ENCODE results near the gene CDK13. TPM values are rescaled to one million over a fixed set of nuclear protein-coding genes. Genes with fewer than 3 reads are reported as not detected.

The CDK13 gene
- total RNA-seq, 1 donor from 2014 or later = 83.6 TPM

DNA sequence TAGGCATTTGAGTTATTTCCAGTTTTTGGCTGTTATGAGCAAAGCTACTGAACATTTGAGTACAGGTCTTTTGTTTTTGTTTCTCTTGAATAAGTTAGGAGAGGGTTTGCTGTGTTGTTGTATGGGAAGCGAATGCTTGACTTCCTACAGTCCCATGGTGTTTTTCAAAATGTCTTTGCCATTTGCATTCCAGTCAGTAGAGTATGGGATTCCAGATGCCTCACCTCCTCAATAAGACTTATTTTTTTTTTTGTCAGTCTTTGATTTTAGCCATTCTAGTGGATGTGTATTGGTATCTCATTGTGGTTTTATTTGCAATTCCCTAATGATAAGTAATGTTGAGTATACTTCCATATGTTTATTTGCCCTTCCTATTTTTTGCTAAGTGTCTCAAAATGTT, 19.4 kb downstream of the CDK13 start:
- ATAC-seq (ENCODE audit: low read depth) = no peak
- Mint-ChIP-seq H3K4me3 (peak overlapping the region; percentile 2), H3K4me1 (peaks cover 98% of the 10 kb centered on the region), H3K36me3 (ENCODE audit: low read depth) (peaks cover 7% of the 10 kb centered on the region), H3K27ac (peak overlapping the region; percentile 60), H3K9me3 (no peaks in the 10 kb centered on the region), H3K27me3 (no peaks in the 10 kb centered on the region)
- CTCF ChIA-PET = no interaction called here
- POLR2A ChIA-PET = interaction anchor here (1.0 to 2.1 kb wide), 2 partner anchors 19 to 21 kb away, joined by 3 to 6 read pairs; partner anchors contain the start of gene CDK13
- intact Hi-C loops (cut with micrococcal nuclease) = loop anchor here (1.0 kb wide), 1 partner anchor 11 kb away; no protein-coding TSS in a partner anchor
- DNase-seq = no peak
- TF ChIP-seq CTCF (IDR thresholded peaks at IDR 0.05) = no peak

DNA sequence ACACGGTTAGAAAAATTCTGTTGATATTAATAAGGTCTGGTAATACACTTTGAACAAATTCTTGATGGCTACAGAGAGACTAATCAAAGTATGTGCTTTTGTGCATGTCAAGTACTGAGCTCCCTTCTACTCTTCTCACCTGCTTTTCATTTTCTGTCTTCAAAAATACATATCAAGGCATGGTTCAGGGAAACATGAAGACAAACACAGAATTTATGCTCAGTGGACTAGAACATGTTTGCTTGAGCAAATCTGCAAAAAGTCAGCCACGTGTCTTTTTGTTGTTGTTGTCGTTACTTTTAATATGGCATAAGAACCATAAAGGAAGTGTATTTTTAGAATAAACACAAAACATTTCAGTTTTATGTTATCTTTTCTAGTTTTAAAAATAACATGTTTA, 21.9 kb downstream of the CDK13 start:
- H3K9me3 Mint-ChIP-seq = no peaks in the 10 kb centered on the region
- intact Hi-C loops (cut with micrococcal nuclease) = no loop called here
- no peaks in the 10 kb centered on the region for H3K27me3 Mint-ChIP-seq
- peaks cover 4% of the 10 kb centered on the region for H3K36me3 Mint-ChIP-seq (ENCODE audit: low read depth)
- ATAC-seq (ENCODE audit: low read depth) (peak; percentile 31), DNase-seq (no peak)
- no peak for TF ChIP-seq CTCF (IDR thresholded peaks at IDR 0.05)
- peak overlapping the region; percentile 75 for H3K27ac Mint-ChIP-seq
- POLR2A ChIA-PET = interaction anchor here (0.6 to 1.3 kb wide), 3 partner anchors 14 to 23 kb away, joined by 3 to 4 read pairs (median 3); no protein-coding TSS in a partner anchor
- H3K4me3 Mint-ChIP-seq = peak overlapping the region; percentile 21
- CTCF ChIA-PET = no interaction called here
- peaks cover 78% of the 10 kb centered on the region for H3K4me1 Mint-ChIP-seq

DNA sequence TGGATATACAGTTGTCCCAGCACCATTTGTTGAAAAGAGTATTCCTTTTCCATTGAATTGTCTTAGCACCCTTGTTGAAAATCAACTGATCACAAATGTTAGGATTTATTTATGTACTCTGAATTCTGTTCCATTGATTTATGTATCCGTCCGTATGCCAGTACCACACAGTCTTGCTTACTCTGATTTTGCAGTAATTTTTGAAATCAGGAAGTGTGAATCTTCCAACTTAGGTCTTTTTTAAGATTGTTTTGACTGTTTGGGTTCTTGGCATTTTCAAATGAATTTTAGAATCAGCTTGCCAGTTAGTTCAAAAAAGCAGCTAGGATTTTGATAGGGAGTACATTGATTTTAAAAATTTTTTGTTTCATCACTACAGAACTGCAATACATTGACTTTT, 23.7 kb downstream of the CDK13 start:
- intact Hi-C loops (cut with micrococcal nuclease) = no loop called here
- Mint-ChIP-seq H3K4me1 (peaks cover 59% of the 10 kb centered on the region), H3K27ac (peak overlapping the region; percentile 68), H3K36me3 (ENCODE audit: low read depth) (no peaks in the 10 kb centered on the region), H3K9me3 (no peaks in the 10 kb centered on the region), H3K27me3 (no peaks in the 10 kb centered on the region), H3K4me3 (peak overlapping the region; percentile 56)
- DNase-seq (no peak), ATAC-seq (ENCODE audit: low read depth) (no peak)
- POLR2A ChIA-PET = no interaction called here
- CTCF ChIA-PET = no interaction called here
- TF ChIP-seq CTCF (IDR thresholded peaks at IDR 0.05) = no peak

GRCh38 chr7:39978230-39978934, 28.3 kb downstream of the CDK13 start:
- Mint-ChIP-seq H3K4me3 (no peak overlapping the region), H3K27ac (no peak overlapping the region), H3K36me3 (ENCODE audit: low read depth) (peaks cover 2% of the 10 kb centered on the region), H3K4me1 (peaks cover 21% of the 10 kb centered on the region), H3K9me3 (no peaks in the 10 kb centered on the region), H3K27me3 (no peaks in the 10 kb centered on the region)
- no peak for DNase-seq
- intact Hi-C loops (cut with micrococcal nuclease) = no loop called here
- CTCF ChIA-PET = no interaction called here
- TF ChIP-seq CTCF (IDR thresholded peaks at IDR 0.05) = no peak
- peak; percentile 58 for ATAC-seq (ENCODE audit: low read depth)
- POLR2A ChIA-PET = interaction anchor here (0.6 kb wide), 1 partner anchor 30 kb away, joined by 5 read pairs; no protein-coding TSS in a partner anchor

GRCh38 chr7:39979406-39980073, 29.5 kb downstream of the CDK13 start:
- no peak for TF ChIP-seq CTCF (IDR thresholded peaks at IDR 0.05)
- intact Hi-C loops (cut with micrococcal nuclease) = no loop called here
- DNase-seq (no peak), ATAC-seq (ENCODE audit: low read depth) (peak; percentile 18)
- POLR2A ChIA-PET = no interaction called here
- no peaks in the 10 kb centered on the region for H3K9me3 Mint-ChIP-seq
- CTCF ChIA-PET = no interaction called here
- H3K27ac Mint-ChIP-seq = no peak overlapping the region
- H3K27me3 Mint-ChIP-seq = no peaks in the 10 kb centered on the region
- H3K36me3 Mint-ChIP-seq (ENCODE audit: low read depth) = peaks cover 4% of the 10 kb centered on the region
- H3K4me3 Mint-ChIP-seq = no peak overlapping the region
- H3K4me1 Mint-ChIP-seq = peaks cover 19% of the 10 kb centered on the region

All from activated B cell treated with CpG ODN at 0.5 μM for 24 hours (primary cell).